ENCODE measurements around the gene NOL12.

The NOL12 gene

DNA sequence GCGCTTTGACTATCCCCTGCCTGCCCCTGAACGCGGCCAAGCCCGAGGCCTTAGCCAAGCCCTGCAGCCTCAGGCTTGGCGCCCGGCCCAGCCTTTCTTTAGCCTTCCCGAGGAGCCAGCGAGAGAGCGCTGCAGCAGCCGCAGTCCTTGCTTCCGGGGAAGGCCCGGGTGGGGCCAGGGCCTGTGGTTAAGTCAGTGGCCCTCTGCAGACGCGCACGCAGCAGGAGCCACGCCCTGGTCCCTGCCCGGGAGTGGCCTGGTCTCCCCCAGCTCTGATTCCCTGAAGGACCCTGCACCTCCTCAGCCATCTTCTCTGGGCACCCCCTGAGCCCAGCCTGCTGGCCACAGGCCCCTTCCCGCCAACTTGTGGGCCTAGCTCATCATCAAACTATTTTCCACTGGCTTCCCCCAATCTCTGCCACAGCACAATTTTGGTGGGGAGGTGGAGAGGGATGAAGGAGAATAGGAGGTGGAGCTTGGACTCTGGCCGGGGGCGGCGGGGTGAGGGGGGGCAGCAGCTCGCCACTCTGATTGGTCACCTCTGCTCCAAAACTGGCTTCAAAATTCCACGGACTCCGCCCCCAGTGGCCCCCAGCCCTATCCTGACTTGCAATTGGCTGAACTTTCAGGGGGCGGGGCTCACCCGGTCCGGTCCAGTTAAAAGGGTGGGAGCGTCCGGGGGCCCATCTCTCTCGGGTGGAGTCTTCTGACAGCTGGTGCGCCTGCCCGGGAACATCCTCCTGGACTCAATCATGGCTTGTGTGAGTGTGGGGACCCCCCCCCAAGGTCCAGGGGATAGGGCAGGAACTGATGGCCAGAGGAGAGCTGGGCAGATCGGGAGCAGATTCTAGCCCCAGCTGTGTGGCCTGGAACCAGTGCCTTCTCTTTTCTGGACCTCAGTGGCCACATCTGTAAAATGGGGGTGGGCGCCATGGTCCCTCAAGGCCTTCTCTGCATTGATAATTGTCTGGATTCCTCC is 10.9 kb upstream of the NOL12 start, which contains the start of gene LGALS1 (continued):
- TF ChIP-seq ZNF830 (tag by site-specific recombination; IDR thresholded peaks at IDR 0.05; ENCODE audit: low read depth) (no peak), ZNF701 (tag by site-specific recombination; IDR thresholded peaks at IDR 0.05) (no peak), ZNF221 (tag by site-specific recombination; IDR thresholded peaks at IDR 0.05; ENCODE audit: borderline replicate concordance) (no peak), ZSCAN30 (tag by site-specific recombination; IDR thresholded peaks at IDR 0.05) (no peak; the same call in 1 of the 2 replicates), TSHZ1 (tag by site-specific recombination; IDR thresholded peaks at IDR 0.05; ENCODE audit: borderline replicate concordance) (no peak), RBAK (tag by site-specific recombination; IDR thresholded peaks at IDR 0.05) (no peak), ZSCAN5A (tag by site-specific recombination; IDR thresholded peaks at IDR 0.05) (peak; percentile 15; the same call in 1 of the 2 replicates), ZNF626 (tag by site-specific recombination; IDR thresholded peaks at IDR 0.05) (no peak), ZFP69B (tag by site-specific recombination; IDR thresholded peaks at IDR 0.05) (peak; percentile 97), ZNF610 (tag by site-specific recombination; IDR thresholded peaks at IDR 0.05; ENCODE audit: borderline replicate concordance) (no peak), GLI2 (tag by site-specific recombination; IDR thresholded peaks at IDR 0.05; ENCODE audit: borderline replicate concordance, low read depth) (no peak), ZNF292 (tag by site-specific recombination; IDR thresholded peaks at IDR 0.05; ENCODE audit: borderline replicate concordance, low read depth) (no peak), ZNF529 (tag by site-specific recombination; IDR thresholded peaks at IDR 0.05; ENCODE audit: insufficient replicate concordance) (no peak), ZNF747 (tag by site-specific recombination; IDR thresholded peaks at IDR 0.05) (no peak), ZNF658 (tag by site-specific recombination; IDR thresholded peaks at IDR 0.05) (no peak), ZNF37A (tag by site-specific recombination; IDR thresholded peaks at IDR 0.05) (no peak), ZSCAN4 (tag by site-specific recombination; IDR thresholded peaks at IDR 0.05) (no peak), ZNF223 (tag by site-specific recombination; IDR thresholded peaks at IDR 0.05) (no peak), ZNF501 (tag by site-specific recombination; IDR thresholded peaks at IDR 0.05) (no peak), ZNF600 (tag by site-specific recombination; IDR thresholded peaks at IDR 0.05) (no peak; the same call in 1 of the 2 replicates)
- TF ChIP-seq, protein P1, sequence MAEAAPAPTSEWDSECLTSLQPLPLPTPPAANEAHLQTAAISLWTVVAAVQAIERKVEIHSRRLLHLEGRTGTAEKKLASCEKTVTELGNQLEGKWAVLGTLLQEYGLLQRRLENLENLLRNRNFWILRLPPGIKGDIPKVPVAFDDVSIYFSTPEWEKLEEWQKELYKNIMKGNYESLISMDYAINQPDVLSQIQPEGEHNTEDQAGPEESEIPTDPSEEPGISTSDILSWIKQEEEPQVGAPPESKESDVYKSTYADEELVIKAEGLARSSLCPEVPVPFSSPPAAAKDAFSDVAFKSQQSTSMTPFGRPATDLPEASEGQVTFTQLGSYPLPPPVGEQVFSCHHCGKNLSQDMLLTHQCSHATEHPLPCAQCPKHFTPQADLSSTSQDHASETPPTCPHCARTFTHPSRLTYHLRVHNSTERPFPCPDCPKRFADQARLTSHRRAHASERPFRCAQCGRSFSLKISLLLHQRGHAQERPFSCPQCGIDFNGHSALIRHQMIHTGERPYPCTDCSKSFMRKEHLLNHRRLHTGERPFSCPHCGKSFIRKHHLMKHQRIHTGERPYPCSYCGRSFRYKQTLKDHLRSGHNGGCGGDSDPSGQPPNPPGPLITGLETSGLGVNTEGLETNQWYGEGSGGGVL (tag by site-specific recombination; IDR thresholded peaks at IDR 0.05): no peak
- TF ChIP-seq, protein P2, sequence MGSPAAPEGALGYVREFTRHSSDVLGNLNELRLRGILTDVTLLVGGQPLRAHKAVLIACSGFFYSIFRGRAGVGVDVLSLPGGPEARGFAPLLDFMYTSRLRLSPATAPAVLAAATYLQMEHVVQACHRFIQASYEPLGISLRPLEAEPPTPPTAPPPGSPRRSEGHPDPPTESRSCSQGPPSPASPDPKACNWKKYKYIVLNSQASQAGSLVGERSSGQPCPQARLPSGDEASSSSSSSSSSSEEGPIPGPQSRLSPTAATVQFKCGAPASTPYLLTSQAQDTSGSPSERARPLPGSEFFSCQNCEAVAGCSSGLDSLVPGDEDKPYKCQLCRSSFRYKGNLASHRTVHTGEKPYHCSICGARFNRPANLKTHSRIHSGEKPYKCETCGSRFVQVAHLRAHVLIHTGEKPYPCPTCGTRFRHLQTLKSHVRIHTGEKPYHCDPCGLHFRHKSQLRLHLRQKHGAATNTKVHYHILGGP (tag by site-specific recombination; IDR thresholded peaks at IDR 0.05): no peak
- TF ChIP-seq, protein P3, sequence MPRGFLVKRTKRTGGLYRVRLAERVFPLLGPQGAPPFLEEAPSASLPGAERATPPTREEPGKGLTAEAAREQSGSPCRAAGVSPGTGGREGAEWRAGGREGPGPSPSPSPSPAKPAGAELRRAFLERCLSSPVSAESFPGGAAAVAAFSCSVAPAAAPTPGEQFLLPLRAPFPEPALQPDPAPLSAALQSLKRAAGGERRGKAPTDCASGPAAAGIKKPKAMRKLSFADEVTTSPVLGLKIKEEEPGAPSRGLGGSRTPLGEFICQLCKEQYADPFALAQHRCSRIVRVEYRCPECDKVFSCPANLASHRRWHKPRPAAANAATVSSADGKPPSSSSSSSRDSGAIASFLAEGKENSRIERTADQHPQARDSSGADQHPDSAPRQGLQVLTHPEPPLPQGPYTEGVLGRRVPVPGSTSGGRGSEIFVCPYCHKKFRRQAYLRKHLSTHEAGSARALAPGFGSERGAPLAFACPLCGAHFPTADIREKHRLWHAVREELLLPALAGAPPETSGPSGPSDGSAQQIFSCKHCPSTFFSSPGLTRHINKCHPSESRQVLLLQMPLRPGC (tag by site-specific recombination; IDR thresholded peaks at IDR 0.05): peak; percentile 64; the same call in 1 of the 2 replicates
